Activated CD4-positive, alpha-beta T cell treated with anti-CD3 and anti-CD28 coated beads, Interleukin-2, amount 50 U/mL, for 1 hour (primary cell): Measurements from ENCODE around the gene GLCE.

Experiments used
- DNase-seq: peaks from one replicate; pipeline ENCODE4 v3.0.0-alpha.2; 2020

Gene GLCE

GRCh38 chr15:69160141-69160993 lies at the start of gene GLCE:
Gene GLCE, plus strand, starts transcription at chr15:69160635. Its CDS starts 95,172 bp downstream, at chr15:69255807.
- DNase-seq, result peak; percentile 92

- no peak for DNase-seq
Observed at GRCh38 chr15:69114331-69114928, 46.0 kb upstream of the GLCE start.

- no peak for DNase-seq
Observed at GRCh38 chr15:69115031-69115430, 45.4 kb upstream of the GLCE start.

- DNase-seq, result no peak
Observed at GRCh38 chr15:69116391-69116790, 44.0 kb upstream of the GLCE start.

- no peak for DNase-seq
Observed at GRCh38 chr15:69117431-69117871, 43.0 kb upstream of the GLCE start.

DNA sequence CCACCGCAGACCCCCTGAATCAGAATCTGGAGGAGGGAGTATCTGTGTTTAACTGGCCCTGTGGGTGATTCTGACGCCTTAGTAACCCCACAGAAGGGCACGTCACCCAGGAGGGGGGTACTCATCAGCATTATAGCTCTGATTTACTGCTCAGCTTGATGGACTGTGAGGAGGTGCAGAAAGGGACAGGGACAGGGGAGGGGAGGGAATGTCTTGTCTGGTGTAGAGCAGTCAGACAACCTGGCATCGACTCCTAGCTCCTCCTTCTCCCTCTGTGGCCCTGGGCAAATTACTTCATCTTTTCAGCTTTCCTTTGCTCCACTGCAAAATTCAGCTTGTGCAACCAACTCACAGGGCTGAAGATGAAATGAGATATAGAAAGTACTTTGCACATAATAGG lies 42.3 kb upstream of the GLCE start:
- DNase-seq, result no peak

GRCh38 chr15:69119001-69119400 lies 41.4 kb upstream of the GLCE start:
- DNase-seq, result no peak

GRCh38 chr15:69119683-69120395 lies 40.6 kb upstream of the GLCE start:
- no peak for DNase-seq

DNA sequence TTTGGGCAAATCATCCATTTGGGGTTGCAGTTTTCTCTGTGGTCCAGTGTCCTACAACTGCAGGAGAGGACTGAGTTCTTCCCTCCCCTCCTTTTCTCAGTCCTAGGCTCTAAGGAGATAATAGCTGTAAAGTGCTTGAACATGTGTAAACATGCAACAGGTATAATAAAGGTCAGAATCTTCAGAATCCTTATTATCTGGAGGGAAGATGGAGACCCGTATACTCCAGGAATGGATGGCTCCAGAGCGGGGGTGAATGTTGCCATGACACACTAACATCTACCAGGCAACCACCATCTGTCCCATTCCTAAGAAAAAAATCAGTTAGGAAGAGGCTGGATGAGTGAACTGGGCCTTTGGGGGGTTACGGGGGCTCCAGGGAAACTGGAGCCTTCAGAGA lies 39.7 kb upstream of the GLCE start:
- DNase-seq, result no peak

DNA sequence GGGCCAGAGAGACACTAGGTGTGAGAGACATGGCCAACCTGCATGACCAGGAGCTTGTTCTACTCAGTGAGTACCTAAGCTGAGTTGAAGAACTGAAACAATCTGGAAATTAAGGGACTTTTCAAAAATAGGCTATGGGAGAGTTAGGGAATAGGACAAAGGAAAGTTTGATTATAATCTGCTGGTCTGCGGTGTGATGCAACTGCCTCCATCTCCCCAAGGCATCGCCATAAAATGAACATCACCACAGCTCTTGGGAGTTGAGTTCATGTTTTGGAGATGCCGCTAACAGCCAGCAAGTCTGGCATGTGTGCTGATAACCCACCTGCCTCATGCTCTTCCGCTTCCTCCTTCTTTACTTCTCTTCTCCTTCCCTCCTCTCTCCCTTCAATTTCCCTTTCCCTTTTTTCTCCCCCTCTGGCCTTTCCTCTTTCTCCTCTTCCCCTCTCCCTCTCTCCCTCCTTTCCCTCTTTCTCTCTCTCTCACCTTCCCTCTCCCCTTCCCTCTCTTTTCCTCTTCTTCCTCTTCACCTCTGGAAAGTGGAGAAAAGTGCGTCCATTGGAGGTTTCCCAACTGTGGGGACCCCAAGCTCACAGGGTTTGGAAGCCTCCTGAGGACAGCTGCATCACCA lies 39.1 kb upstream of the GLCE start:
- no peak for DNase-seq

DNA sequence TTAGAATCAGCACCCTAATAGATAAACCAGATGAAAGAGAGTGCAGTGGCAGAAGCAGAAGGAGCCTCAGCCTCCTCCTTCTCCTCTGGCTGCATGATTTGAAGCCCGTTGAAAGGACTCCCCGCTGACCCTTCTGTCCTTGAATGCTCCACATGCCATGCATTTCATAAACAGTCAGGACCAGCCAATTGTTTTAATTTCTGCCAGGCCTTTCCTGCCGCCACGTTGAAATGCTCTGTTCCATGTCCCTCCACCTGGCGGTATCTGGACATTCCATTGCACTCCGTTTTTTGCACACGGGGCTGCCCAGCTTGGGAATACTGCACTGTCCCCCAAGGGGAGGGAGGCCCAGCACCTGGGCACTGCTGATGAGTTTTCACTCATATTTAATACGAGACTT lies 35.2 kb upstream of the GLCE start:
- DNase-seq, result no peak

DNA sequence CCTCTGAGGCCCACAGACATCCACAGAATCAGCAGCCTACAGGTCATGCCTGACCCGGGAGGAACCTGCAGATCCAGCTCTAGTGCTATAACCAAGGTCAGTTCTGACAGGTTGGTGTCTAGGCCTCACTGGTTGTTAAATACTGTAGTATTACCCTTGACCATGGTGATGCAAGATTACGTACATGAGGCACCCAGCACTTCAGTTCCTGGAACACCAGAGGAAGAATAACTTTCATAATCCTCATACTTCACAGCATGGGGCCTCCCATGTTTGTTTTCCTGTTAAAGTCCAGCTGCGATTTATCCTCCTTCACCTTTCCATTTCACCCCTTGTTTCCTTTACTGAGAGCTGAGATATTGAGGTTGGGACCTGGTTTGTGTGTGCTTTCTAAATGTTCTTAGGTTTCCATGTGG lies 34.4 kb upstream of the GLCE start:
- DNase-seq, result no peak

GRCh38 chr15:69127306-69127705 lies 33.1 kb upstream of the GLCE start:
- DNase-seq, result no peak

- DNase-seq, result no peak
Observed at GRCh38 chr15:69128667-69129311, 31.6 kb upstream of the GLCE start.

GRCh38 chr15:69131362-69132220 lies 28.8 kb upstream of the GLCE start:
- no peak for DNase-seq

DNA sequence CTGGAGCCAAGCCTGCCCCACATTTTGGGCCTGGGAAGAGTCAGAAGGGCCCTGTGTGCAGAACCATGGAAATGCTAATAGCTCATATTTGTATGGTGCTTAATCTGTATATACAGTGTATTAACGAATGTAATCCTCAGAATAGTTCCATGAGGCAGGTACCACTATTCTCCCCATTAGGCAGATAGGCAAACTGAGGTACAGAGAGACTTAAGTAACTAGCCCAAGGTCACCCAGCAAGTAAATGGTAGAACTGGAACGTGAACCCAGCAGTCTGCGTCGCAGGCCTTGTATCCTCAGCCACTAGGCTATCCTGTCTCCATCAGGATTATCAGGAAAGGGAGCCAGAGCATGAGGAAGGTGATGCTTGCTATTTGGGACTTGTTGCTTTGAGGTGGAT lies 28.0 kb upstream of the GLCE start:
- no peak for DNase-seq

DNA sequence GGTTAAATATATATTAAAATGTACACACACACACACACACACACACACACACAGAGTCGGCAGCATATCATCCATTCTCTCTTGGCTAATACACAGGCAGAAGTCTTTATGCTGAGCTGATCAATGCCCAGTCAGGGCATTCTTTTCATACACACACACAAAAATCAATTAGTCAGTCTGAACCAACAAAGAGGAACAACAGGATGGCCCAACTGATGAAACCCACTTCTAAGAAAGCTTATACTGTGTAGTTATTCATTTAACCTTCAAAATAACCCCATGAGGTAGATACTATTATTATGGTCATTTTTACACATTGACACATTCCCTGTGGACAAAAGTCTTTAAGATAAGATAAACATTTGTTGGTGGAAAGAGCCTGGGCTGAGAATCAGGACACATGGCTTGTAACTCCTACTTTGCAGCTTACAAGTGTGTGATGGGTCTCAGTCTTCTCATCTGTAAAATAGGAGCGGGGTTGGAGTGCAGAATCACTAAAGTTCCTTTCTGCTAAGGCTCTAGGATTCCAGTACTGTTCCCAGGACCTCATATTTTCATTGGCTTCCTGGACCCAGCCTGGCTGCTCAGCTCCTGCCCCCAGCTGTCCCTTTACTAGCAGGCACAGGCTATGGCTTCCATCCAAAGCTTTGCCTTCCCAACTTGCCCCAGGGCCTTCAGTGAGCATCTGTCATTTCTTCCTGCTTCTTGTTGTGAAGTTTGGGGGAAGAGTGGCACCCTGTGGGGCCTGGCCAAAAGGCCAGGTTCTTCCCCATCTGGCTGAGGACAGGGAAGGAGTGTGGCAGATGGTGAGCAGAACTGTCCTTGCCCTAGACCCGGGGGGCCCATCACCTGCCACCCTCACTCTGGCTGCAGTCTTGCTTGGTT lies 27.2 kb upstream of the GLCE start:
- DNase-seq, result no peak

- no peak for DNase-seq
Observed at GRCh38 chr15:69133862-69134519, 26.4 kb upstream of the GLCE start.

DNA sequence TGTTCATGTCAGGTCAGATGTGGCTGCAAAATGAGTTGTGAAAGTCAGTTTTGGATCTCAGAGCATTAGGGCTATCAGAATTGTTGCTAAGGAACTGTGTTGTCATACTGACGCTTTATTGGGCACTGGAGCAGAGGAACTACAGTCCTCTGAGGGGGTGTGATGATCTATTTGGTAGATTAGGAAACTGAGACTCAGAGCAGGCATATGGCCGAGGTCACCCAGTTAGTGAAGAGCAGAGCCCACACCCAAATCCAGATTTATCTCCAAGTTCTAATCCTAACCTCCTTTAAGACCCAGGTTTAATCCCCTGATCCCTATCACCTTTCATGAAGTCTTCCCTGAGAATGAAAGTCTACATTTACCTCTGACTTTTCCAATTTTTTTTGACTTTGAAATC lies 25.6 kb upstream of the GLCE start:
- no peak for DNase-seq

GRCh38 chr15:69135499-69135898 lies 24.9 kb upstream of the GLCE start:
- DNase-seq, result no peak
